Astrocyte of the cerebellum (primary cell): ENCODE measurements around the gene ZNF180.

Experiments used
- DNase-seq: peaks from one replicate; pipeline ENCODE4 v3.0.0-alpha.2; 2011; ENCODE audit warnings: low read depth
- H3K4me3 ChIP-seq: 2 replicates; pipeline ENCODE4 v1.5.1; 2011; ENCODE audit warnings: mild to moderate bottlenecking, low read depth, low read length, moderate library complexity
- CTCF ChIP-seq: IDR thresholded peaks from 2 replicates; pipeline ENCODE4 v1.5.1; 2012; ENCODE audit warnings: low read length, low read depth, moderate library complexity, mild to moderate bottlenecking; ENCODE audit errors: missing control alignments
- in situ Hi-C: cut with HindIII; loops from 2 replicates; pipeline ENCODE4 v1.10.0; 2017; ENCODE audit warnings: low sequenced_read_pairs

Gene ZNF180

GRCh38 chr19:44499962-44500949 lies at the start of gene ZNF180:
ZNF180 (minus strand) TSS chr19:44500522; CDS start chr19:44497334, 3,188 bp downstream.
- TF ChIP-seq CTCF: peak; percentile 51
- H3K4me3 ChIP-seq: peak within 1 kb of the TSS; percentile 97
- in situ Hi-C loops: no loop called here
- peak; percentile 80 for DNase-seq

DNA sequence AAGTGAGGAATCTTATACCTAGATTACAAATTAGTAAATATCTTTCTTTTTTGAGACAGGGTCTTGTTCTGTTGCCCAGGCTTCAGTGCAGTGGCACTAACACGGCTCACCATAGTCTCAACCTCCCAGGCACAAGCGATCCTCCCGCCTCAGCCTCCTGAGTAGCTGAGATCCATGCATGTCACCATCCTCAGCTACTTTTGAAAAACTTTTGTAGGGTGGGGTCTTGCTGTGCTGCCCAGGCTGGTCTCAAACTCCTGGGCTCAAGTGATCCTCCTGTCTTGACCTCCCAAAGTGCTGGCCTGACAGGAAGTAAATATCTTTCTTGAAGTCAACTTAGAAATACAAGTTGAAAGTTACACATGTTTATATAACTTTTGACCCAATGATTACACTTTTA lies 49.2 kb upstream of the ZNF180 start:
- in situ Hi-C loops: no loop called here

GRCh38 chr19:44548736-44549135 lies 48.4 kb upstream of the ZNF180 start:
- TF ChIP-seq CTCF: no peak
- in situ Hi-C loops: no loop called here
- peak; percentile 78 for DNase-seq
- H3K4me3 ChIP-seq: no peak overlapping the region

More for the DNA sequence above, 49.2 kb upstream of the ZNF180 start:
- no peak overlapping the region for H3K4me3 ChIP-seq
- no peak for TF ChIP-seq CTCF
- DNase-seq: no peak

DNA sequence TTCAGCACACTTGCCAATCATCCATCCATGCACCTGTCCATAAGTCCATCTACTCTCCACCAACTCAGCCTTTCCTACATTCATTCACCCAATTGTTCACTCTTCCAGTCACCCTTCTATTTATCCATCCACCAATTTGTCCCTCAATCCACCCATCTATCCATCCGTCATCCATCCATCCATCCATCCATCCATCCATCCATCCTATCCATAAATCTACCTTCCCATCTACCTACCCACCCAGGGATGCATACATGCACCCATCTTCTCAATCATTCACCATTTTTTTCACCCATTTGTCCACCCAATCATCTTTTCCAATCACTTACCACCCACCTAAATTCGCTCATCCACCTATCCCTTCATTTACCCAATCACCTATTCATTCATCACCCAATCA lies 43.7 kb upstream of the ZNF180 start:
- TF ChIP-seq CTCF: no peak
- in situ Hi-C loops: no loop called here
- H3K4me3 ChIP-seq: no peak overlapping the region
- DNase-seq: no peak

DNA sequence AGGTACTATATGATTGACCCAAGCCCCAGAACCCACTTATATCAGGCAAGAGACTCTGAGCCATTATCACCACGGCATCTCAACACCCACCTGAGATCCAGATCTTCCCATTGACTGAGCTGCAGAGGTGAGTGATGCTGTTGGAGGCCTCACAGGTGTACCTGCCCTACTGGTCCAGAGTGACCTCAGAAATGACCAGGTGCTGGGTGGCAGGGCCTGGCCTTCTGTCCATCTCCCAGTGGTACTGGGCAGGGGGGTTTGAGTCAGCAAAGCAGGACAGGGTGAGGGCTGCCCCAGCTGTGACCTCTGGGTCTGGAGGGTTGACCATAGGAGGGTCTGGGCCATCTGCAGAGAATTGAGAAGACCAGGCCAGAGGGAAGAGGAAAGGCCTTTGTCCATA lies 42.3 kb upstream of the ZNF180 start:
- in situ Hi-C loops: no loop called here
- no peak overlapping the region for H3K4me3 ChIP-seq
- TF ChIP-seq CTCF: no peak
- no peak for DNase-seq

DNA sequence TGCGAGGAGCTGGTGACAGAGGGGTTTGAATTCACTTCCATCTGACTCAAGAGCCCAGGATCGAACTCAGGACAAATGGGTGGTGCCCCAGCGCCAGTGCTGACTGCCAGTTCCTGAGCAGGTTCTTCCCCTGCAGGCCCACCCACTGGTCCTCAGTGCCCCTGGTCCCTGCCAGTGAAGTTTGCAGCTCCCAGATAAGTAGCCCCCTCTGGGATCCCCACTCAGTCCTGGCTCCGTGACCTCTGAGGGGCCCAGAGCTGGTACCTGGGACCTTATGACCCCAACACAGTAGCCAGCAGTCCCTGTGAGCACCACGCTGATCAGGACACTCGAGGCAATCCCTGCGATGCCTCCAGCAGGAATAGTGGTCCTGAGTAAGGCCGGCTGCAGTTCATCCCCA lies 40.4 kb upstream of the ZNF180 start:
- DNase-seq: no peak
- in situ Hi-C loops: no loop called here
- no peak overlapping the region for H3K4me3 ChIP-seq
- no peak for TF ChIP-seq CTCF
